HepG2 (cell line): ENCODE results near the gene EIF5. TPM values are rescaled to one million over a fixed set of nuclear protein-coding genes. Genes with fewer than 3 reads are reported as not detected.

Experiments
- ATF7-NPFF ChIP-seq: sonication (generic); formaldehyde crosslinking; IDR thresholded peaks from 2 replicates; pipeline ENCODE4 v1.8.1; 2023; ENCODE audit warnings: mild to moderate bottlenecking, low read depth, missing genetic modification reagents, moderate library complexity
- CEBPG ChIP-seq: IDR thresholded peaks from 2 replicates; pipeline ENCODE4 v1.6.1; 2016
- GATAD2A ChIP-seq: IDR thresholded peaks from 2 replicates; pipeline ENCODE4 v1.6.1; 2016
- HES4 ChIP-seq: sonication (generic); formaldehyde crosslinking; IDR thresholded peaks from 2 replicates; pipeline ENCODE4 v1.9.0; 2021; ENCODE audit warnings: mild to moderate bottlenecking, missing genetic modification reagents, borderline replicate concordance
- HNRNPH1 ChIP-seq: fragments of 200-400 bp; formaldehyde crosslinking; optimal IDR thresholded peaks from 2 replicates; pipeline ENCODE3; 2017; ENCODE audit warnings: mild to moderate bottlenecking, low read depth, low read length
- NCOA5 ChIP-seq: sonication (generic); formaldehyde crosslinking; IDR thresholded peaks from 2 replicates; pipeline ENCODE4 v1.4.0; 2020; ENCODE audit warnings: missing genetic modification reagents
- NPAS2 ChIP-seq: sonication (generic); formaldehyde crosslinking; IDR thresholded peaks from 2 replicates; pipeline ENCODE4 v1.8.0; 2022; ENCODE audit warnings: mild to moderate bottlenecking, missing genetic modification reagents, borderline replicate concordance
- PPARG ChIP-seq: conservative IDR thresholded peaks from 2 replicates; pipeline ENCODE4 v1.6.1; 2016; ENCODE audit warnings: missing biosample characterization, missing genetic modification reagents
- RXRB ChIP-seq: IDR thresholded peaks from 2 replicates; pipeline ENCODE4 v1.6.1; 2016; ENCODE audit warnings: borderline replicate concordance, missing genetic modification reagents, missing compliant biosample characterization
- SP2 ChIP-seq: sonication (generic); formaldehyde crosslinking; IDR thresholded peaks from 2 replicates; pipeline ENCODE4 v1.5.1; 2020; ENCODE audit warnings: mild to moderate bottlenecking, missing genetic modification reagents
- SRY ChIP-seq: sonication (generic); formaldehyde crosslinking; IDR thresholded peaks from 2 replicates; pipeline ENCODE4 v1.8.0; 2022; ENCODE audit warnings: mild to moderate bottlenecking, missing genetic modification reagents
- TCF12 ChIP-seq, 2 experiments: fragments of 450-650 bp in 1 of 2; sonication (generic) in 1 of 2; formaldehyde crosslinking in 1 of 2; IDR thresholded peaks; 2 replicates each; pipeline versions ENCODE4 v1.6.1 to v1.8.0; 2017 to 2022; ENCODE audit warnings: antibody characterized with exemption in 1 of 2, mild to moderate bottlenecking in 1 of 2, missing genetic modification reagents in 1 of 2, moderate library complexity in 1 of 2
- ZNF224 ChIP-seq: sonication (generic); formaldehyde crosslinking; IDR thresholded peaks from 2 replicates; pipeline ENCODE4 v1.5.0; 2020; ENCODE audit warnings: mild to moderate bottlenecking, missing genetic modification reagents
- ZNF232 ChIP-seq: sonication (generic); formaldehyde crosslinking; IDR thresholded peaks from 2 replicates; pipeline ENCODE4 v1.4.0; 2020; ENCODE audit warnings: missing genetic modification reagents, borderline replicate concordance
- ZNF251 ChIP-seq: sonication (generic); formaldehyde crosslinking; IDR thresholded peaks from 2 replicates; pipeline ENCODE4 v1.9.0; 2021; ENCODE audit warnings: mild to moderate bottlenecking, missing genetic modification reagents
- ZNF296 ChIP-seq: sonication (generic); formaldehyde crosslinking; conservative IDR thresholded peaks from 2 replicates; pipeline ENCODE4 v1.5.0; 2020; ENCODE audit warnings: mild to moderate bottlenecking, missing genetic modification reagents
- ZNF441 ChIP-seq: sonication (generic); formaldehyde crosslinking; IDR thresholded peaks from 2 replicates; pipeline ENCODE4 v1.7.0; 2021; ENCODE audit warnings: missing genetic modification reagents, borderline replicate concordance
- ZNF768 ChIP-seq: sonication (generic); formaldehyde crosslinking; IDR thresholded peaks from 2 replicates; pipeline ENCODE4 v1.4.0; 2020; ENCODE audit warnings: missing genetic modification reagents
- polyA plus RNA-seq, 8 experiments: library from polyadenylated mRNA; depleted of rRNA in 3 of 8; stranded (reverse) in 7 of 8; unstranded in 1 of 8; fragments of >200 nt; fragmentation: Illumina TruSeq in 4 of 8; extraction: Trizol in 4 of 8; gene quantifications; 2 replicates each; pipeline versions ENCODE4 v1.2.1 to v1.2.3, GENCODE V29; 2011 to 2016; ENCODE audit warnings: low read depth in 4 of 8, missing spikeins in 1 of 8, mixed read lengths in 1 of 8; ENCODE audit not compliant: insufficient read depth in 1 of 8
- total RNA-seq, 5 experiments: library from RNA; depleted of rRNA; stranded (reverse); fragments of >200 nt; fragmentation: Illumina TruSeq; extraction: Trizol; gene quantifications; 2 replicates each; pipeline ENCODE4 v1.2.3, GENCODE V29; 2016; ENCODE audit warnings: low read depth in 1 of 5
- TF ChIP-seq, protein P1 (sequence below): sonication (generic); formaldehyde crosslinking; IDR thresholded peaks from 2 replicates; pipeline ENCODE4 v1.4.0; 2020; ENCODE audit warnings: missing genetic modification reagents, mild to moderate bottlenecking, borderline replicate concordance
- TF ChIP-seq, protein P2 (sequence below): sonication (generic); formaldehyde crosslinking; IDR thresholded peaks from 2 replicates; pipeline ENCODE4 v1.8.1; 2023; ENCODE audit warnings: missing genetic modification reagents, inconsistent platforms, borderline replicate concordance
- TF ChIP-seq, protein P3 (sequence below): sonication (generic); formaldehyde crosslinking; IDR thresholded peaks from 2 replicates; pipeline ENCODE4 v1.4.0; 2020; ENCODE audit warnings: missing genetic modification reagents

Gene EIF5
- total and polyA plus RNA-seq, 2 of the 13 experiments (the other 11 are each of a cell fraction or from before 2014, with no cell fraction given) = 189 to 281 TPM

DNA sequence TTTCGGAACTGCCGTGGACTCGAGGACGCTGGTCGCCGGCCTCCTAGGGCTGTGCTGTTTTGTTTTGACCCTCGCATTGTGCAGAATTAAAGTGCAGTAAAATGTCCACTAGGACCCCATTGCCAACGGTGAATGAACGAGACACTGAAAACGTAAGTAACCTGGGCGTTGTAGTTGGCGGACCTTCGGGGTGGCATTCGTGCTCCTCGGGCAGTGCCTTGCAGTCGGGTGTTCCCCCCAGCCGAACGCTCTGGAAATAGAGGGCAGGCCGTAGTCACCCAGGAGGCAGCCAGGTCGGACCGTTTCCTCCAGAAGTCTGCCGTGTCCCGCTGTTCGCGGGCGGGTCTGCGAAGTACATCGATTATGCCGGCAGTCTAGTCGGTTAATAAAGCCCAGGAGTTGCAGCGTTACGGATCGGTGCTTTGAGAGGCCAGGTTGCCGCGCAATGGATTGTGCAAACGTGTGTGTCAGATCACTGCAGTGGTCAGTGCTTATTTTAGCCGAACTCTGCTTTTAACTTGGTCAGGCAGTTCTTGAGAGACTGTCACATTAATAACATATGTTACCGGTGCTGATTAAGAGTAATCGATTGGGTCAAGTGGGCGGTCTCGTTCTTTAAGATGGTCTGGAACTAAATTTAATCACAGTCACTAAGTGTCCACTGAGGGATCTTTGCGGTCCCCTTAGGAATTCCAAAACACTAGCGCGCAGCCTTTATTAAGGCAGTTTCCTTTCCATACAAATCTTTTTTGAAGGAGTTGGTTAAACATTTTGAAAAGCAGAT lies 52.1 kb downstream of the EIF5 start (continued):
- TF ChIP-seq SP2 (no peak), NPAS2 (CRISPR knock-in tag) (no peak), ZNF224 (CRISPR knock-in tag) (0 out of 2 replicates have a peak, but pooled peaks have one; percentile 22), ZNF768 (CRISPR knock-in tag) (no peak), NCOA5 (CRISPR knock-in tag) (no peak), HNRNPH1 (no peak), ZNF441 (no peak), PPARG (CRISPR knock-in tag) (no peak), GATAD2A (CRISPR knock-in tag) (peak; percentile 5; the same call in 1 of the 2 replicates), SRY (CRISPR knock-in tag) (0 out of 2 replicates have a peak, but pooled peaks have one; percentile 48), TCF12 (IDR thresholded peaks at IDR 0.05) (no peak), TCF12 (CRISPR knock-in tag; IDR thresholded peaks at IDR 0.05) (no peak), RXRB (CRISPR knock-in tag) (no peak), ZNF251 (no peak), HES4 (CRISPR knock-in tag) (0 out of 2 replicates have a peak, but pooled peaks have one; percentile 6), CEBPG (peak; percentile 51), ZNF232 (CRISPR knock-in tag) (no peak; the same call in 1 of the 2 replicates), ATF7-NPFF (CRISPR knock-in tag) (no peak), ZNF296 (CRISPR knock-in tag) (no peak)
- TF ChIP-seq, protein P1, sequence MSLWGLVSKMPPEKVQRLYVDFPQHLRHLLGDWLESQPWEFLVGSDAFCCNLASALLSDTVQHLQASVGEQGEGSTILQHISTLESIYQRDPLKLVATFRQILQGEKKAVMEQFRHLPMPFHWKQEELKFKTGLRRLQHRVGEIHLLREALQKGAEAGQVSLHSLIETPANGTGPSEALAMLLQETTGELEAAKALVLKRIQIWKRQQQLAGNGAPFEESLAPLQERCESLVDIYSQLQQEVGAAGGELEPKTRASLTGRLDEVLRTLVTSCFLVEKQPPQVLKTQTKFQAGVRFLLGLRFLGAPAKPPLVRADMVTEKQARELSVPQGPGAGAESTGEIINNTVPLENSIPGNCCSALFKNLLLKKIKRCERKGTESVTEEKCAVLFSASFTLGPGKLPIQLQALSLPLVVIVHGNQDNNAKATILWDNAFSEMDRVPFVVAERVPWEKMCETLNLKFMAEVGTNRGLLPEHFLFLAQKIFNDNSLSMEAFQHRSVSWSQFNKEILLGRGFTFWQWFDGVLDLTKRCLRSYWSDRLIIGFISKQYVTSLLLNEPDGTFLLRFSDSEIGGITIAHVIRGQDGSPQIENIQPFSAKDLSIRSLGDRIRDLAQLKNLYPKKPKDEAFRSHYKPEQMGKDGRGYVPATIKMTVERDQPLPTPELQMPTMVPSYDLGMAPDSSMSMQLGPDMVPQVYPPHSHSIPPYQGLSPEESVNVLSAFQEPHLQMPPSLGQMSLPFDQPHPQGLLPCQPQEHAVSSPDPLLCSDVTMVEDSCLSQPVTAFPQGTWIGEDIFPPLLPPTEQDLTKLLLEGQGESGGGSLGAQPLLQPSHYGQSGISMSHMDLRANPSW (CRISPR knock-in tag) = no peak
- TF ChIP-seq, protein P2, sequence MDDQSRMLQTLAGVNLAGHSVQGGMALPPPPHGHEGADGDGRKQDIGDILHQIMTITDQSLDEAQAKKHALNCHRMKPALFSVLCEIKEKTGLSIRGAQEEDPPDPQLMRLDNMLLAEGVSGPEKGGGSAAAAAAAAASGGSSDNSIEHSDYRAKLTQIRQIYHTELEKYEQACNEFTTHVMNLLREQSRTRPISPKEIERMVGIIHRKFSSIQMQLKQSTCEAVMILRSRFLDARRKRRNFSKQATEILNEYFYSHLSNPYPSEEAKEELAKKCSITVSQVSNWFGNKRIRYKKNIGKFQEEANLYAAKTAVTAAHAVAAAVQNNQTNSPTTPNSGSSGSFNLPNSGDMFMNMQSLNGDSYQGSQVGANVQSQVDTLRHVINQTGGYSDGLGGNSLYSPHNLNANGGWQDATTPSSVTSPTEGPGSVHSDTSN (CRISPR knock-in tag) = no peak
- TF ChIP-seq, protein P3, sequence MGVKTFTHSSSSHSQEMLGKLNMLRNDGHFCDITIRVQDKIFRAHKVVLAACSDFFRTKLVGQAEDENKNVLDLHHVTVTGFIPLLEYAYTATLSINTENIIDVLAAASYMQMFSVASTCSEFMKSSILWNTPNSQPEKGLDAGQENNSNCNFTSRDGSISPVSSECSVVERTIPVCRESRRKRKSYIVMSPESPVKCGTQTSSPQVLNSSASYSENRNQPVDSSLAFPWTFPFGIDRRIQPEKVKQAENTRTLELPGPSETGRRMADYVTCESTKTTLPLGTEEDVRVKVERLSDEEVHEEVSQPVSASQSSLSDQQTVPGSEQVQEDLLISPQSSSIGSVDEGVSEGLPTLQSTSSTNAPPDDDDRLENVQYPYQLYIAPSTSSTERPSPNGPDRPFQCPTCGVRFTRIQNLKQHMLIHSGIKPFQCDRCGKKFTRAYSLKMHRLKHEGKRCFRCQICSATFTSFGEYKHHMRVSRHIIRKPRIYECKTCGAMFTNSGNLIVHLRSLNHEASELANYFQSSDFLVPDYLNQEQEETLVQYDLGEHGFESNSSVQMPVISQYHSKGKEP (CRISPR knock-in tag) = no peak
